Stimulated activated CD4-positive, alpha-beta T cell treated with anti-CD3 and anti-CD28 coated beads, TNF-alpha, amount 100 ng/mL, for 24 hours (primary cell): ENCODE measurements around the gene ADPGK.
A peak's percentile ranks its signal among the peaks of the same experiment; 100 is the strongest.
"Not testable (repeated sequence)": the region's sequence is repeated elsewhere in the genome, so short reads cannot be mapped to it uniquely, and the experiment has no call there.

ENCODE experiments used
- DNase-seq, 3 experiments: peaks; one replicate each; pipeline ENCODE4 v3.0.0-alpha.2; 2020; ENCODE audit warnings: low read depth in 3 of 3

The ADPGK gene

GRCh38 chr15:72783640-72784455 is at the start of gene ADPGK:
ADPGK (minus strand) TSS chr15:72783758; CDS start chr15:72783691, 67 bp downstream.
- DNase-seq = peak; percentile 88 to 93 (median 89)

- no peak for DNase-seq
These were observed 43.7 kb upstream of the ADPGK start for GRCh38 chr15:72827226-72827625.

DNA sequence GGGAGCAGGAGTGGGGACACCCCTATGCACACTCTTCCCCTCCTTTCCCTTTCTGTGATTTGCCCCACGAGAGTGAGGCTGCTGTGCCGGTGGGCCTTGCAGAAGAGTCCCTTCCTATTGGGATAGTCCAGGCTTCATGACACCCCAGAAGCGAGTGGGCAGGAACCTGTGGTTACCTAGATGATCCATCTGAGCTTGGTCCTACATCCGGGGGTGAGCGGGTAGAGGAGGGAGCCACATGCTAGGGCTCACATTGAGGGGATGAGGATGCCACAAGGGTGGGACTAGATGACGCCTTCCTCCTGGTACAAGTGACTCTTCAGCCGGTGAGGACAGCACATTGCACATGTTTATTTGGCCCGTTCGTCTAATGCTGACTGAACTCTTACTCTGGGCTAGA is 43.1 kb upstream of the ADPGK start:
- no peak for DNase-seq

DNA sequence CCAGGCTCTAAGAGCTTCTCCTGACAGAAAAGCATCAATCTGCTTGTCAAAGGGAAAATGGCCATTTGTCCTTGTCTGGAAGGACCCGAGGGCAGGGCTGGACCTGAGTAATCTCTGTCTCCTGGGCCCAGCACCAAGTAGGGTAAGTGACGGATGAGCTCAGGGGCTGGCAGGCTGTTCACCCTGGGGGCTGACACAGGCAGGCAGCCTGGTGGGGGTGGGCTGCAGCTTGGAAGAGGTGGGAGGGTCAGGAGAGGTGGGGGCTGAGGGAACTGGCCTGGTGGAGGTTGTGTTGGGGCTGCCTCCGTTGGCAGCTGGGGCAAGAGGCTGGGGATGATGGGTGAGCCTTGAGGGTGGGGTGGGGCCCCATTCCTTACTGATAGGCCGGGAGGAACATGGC is 42.3 kb upstream of the ADPGK start:
- DNase-seq = no peak

GRCh38 chr15:72824781-72825180 is 41.2 kb upstream of the ADPGK start:
- DNase-seq = no peak

DNA sequence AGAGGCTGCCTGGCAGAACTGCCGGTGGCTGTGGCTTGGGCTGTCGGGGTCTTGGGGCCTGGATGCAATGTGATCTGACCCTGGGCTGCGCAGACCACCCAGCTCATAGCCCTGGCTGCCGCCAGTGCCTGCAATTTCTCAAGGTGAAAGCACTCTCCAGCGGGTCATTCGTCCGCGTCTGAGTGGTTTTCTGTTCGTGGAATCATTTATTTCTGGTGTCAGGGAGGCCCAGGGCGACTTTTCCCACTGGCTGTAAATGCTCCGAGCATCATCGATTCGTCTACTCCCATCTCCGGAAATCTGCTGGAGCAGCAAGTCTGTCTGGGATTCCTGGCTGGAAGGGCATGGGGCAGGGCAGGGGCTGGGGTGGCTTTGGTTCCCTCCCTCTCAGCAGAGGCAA is 40.6 kb upstream of the ADPGK start:
- no peak for DNase-seq

DNA sequence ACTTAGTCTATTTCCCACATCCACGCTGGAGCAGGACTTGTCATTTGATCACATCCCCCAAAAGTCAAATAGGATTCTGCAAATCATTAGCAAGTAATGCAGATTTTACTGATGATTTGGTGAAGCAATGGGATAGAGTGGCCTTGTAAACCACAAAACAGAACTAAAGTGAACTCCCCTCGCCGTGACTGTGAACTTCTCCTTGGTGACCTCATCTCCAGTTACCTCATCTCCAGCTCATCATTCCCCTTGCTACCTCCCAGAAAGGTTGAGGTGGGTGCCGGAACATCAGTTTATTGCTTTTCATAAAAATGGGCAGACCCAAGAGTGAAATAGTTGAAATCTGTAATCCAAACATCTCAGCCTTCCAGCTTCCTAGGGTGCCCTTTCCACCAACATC is 36.7 kb upstream of the ADPGK start:
- DNase-seq = no peak

GRCh38 chr15:72818632-72819031 is 35.1 kb upstream of the ADPGK start:
- DNase-seq = no peak

GRCh38 chr15:72813345-72814004 is 29.9 kb upstream of the ADPGK start:
- DNase-seq = no peak

- no peak for DNase-seq
These were observed 25.8 kb upstream of the ADPGK start for GRCh38 chr15:72809329-72809728.

DNA sequence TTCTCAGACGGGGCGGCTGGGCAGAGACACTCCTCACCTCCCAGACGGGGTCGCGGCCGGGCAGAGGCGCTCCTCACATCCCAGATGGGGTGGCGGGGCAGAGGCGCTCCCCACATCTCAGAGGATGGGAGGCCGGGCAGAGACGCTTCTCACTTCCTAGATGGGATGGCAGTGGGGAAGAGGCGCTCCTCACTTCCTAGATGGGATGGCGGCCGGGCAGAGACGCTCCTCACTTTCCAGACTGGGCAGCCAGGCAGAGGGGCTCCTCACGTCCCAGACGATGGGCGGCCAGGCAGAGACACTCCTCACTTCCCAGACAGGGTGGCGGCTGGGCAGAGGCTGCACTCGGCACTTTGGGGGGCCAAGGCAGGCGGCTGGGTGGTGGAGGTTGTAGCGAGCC is 23.8 kb upstream of the ADPGK start:
- DNase-seq = not testable (repeated sequence)

- no peak for DNase-seq
These were observed 19.4 kb upstream of the ADPGK start for GRCh38 chr15:72803006-72803405.

DNA sequence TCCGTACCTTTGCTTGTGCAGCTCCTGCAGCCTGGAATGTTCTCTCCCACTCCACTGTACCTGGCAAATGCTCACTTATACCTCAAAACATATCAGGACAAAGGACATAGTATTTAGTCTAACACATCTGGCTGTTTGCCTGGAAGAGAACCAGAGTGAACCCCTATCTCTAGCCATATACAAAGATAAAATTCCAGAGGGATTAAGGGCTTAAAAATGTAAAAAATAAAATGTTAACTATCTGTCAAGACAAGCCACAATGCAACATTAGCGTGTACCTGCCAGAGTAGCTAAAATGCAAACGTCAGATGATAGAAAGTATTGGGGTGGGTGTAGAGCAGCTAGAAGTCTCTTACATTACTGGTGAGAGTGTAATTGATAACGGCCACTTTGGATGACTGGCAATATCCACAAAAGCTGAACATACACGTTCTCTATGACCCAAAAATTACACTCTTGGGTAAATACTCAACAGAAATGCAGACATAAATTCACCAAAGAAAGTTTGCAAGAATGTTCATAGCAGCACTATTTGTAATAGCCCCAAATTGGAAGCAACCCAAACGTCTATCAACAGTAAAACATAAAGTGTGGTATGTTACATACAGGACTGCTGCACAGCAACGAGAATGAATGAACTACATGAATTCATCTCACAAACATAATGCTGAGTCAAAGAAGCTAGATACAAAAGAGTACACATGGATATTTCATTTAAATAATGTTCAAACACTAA is 18.2 kb upstream of the ADPGK start:
- no peak for DNase-seq

- DNase-seq = no peak
These were observed 17.4 kb upstream of the ADPGK start for GRCh38 chr15:72800833-72801481.

- no peak for DNase-seq
These were observed 14.3 kb upstream of the ADPGK start for GRCh38 chr15:72797834-72798233.

DNA sequence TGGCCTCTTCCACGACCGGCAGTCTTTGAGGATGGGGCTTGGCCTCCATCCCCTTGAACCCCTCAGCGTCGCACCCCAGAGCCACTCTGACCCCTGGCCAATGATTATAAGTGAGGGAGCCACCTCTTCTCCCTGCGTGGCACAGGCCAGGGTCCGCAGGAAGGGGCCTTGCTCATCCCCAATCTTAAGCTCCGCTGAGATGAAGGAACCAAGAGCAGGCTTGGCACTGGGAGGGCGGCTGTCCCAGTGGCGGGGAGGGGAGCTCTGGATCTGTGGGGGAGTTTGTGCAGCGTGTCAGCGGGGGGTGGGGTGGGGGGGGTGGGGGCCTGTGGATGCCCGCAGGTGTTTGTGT is 13.8 kb upstream of the ADPGK start:
- no peak for DNase-seq

DNA sequence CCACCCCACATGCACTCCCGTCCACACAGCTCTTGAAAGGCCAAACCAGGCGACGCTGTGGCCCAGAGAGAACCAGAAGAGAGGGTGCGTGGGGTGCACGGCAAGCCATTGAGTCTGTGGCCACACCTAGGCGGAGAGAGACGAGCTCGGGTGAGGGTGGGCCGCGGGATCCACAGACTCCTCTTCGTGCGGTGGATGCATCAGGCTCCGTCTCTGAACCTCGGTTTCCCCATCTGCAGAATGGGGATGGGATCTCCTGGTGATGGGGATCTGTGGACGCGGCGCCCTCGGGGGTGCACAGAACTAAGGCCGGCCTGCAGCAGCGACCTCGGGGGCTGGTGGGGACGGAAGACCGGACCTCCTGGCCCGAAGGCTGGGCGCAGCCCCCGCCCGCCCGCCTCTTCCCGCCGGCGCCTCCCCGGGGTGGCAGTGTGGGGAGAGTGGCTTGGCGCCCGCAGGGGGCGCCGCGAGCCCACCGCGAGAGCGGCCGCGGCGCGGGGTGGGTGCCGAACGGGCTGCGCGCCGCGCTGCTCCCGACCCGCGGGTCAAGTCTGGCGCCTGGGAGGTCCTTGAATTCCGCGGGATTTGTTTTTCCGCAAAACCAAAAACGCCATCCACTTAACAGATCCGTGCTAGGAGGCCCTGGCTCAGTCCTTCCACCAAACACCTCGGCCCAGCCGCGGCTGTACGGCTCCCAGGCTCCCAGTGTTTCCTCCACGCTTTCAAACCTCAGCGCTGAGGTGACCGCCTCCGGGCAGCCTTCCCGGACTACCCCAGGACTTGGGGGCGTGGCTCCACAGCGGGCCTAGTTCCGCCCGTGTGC is 13.2 kb upstream of the ADPGK start:
- DNase-seq = peak in 1 of 3 experiments; percentile 32

DNA sequence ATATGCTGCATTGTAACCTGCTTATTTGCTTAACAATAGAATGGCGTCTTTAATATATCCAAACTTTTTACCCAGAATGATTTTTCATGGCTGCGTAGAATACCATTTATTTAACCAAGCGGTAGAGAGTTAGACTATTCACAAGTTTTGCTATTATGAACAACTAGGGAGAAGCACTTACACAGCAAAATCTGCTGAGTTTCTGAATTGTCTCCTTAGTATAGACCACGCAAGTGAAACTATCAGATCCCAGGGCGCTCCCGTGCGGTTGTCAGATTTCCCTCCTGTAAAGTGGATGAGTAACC is 12.6 kb upstream of the ADPGK start:
- DNase-seq = no peak

- DNase-seq = no peak
These were observed 10.5 kb upstream of the ADPGK start for GRCh38 chr15:72793766-72794660.

GRCh38 chr15:72792431-72792830 is 8.9 kb upstream of the ADPGK start:
- DNase-seq = no peak
